K562 (cell line): Measurements from ENCODE around the gene KPTN. TPM values are rescaled to one million over a fixed set of nuclear protein-coding genes. Genes with fewer than 3 reads are reported as not detected.

Source experiments
- ATAC-seq: fragments of 200-7000 bp; cut with Tn5 transposase; 3 replicates; pipeline ENCODE4 v1.9.1; 2020; ENCODE audit warnings: moderate library complexity
- BruUV-seq: library from RNA; stranded (reverse); fragments of 400-500 nt; replicated peaks from 2 replicates; lab custom pipeline; 2021; lab: Mats Ljungman, UMichigan
- CTCF ChIA-PET: fragments of 300-600 bp; formaldehyde crosslinking; extraction: SDS; loops from one replicate; lab custom pipeline; 2021; ENCODE audit warnings: low intra/inter-chr PET ratio; lab: Yijun Ruan, JAX
- POLR2A ChIA-PET: fragments of 300-600, 350-650 bp; sonication (Branson Sonifier 250); formaldehyde crosslinking; extraction: SDS; loops from one replicate; lab custom pipeline; 2021; ENCODE audit warnings: antibody characterized with exemption, inconsistent platforms; lab: Yijun Ruan, JAX
- DNase-seq, 4 experiments: peaks; one replicate each; pipeline versions ENCODE4 v3.0.0 to v3.0.0-alpha.2; 2011 to 2018; ENCODE audit warnings: low spot score in 3 of 4, mixed read lengths in 3 of 4; ENCODE audit errors: extremely low read depth in 1 of 4
- FAIRE-seq: peaks from 2 replicates; lab custom pipeline; 2011; peaks lifted over from hg19 to GRCh38; lab: Jason Lieb, UNC
- H2AFZ ChIP-seq: 2 replicates; pipeline ENCODE4 v1.6.0; 2011; ENCODE audit warnings: low read depth, low read length, control low read depth, inconsistent platforms
- H3K27ac ChIP-seq: fragments of 200-600 bp; 3 replicates; pipeline ENCODE4 v1.8.0; 2011; ENCODE audit warnings: low read depth, mild to moderate bottlenecking, control low read depth, inconsistent platforms, low read length, moderate library complexity, mixed read lengths; ENCODE audit errors: extremely low read depth
- H3K27me3 ChIP-seq, 2 experiments: fragments of 300-600 bp in 1 of 2; 2 replicates in 1 of 2; 3 replicates in 1 of 2; pipeline versions ENCODE4 v1.6.0 to v1.8.0; 2011; ENCODE audit warnings: inconsistent platforms in 2 of 2, low read length in 2 of 2, mild to moderate bottlenecking in 1 of 2, mixed read lengths in 1 of 2, moderate library complexity in 1 of 2; ENCODE audit not compliant: control insufficient read depth in 2 of 2, insufficient read depth in 2 of 2
- H3K36me3 ChIP-seq: fragments of 300-600 bp; 3 replicates; pipeline ENCODE4 v1.8.0; 2011; ENCODE audit warnings: mild to moderate bottlenecking, low read length, inconsistent platforms; ENCODE audit not compliant: control insufficient read depth, insufficient read depth
- H3K4me1 ChIP-seq, 2 experiments: fragments of 200-600 bp in 1 of 2; replicated peaks in 1 of 2; 2 replicates in 1 of 2; 3 replicates in 1 of 2; pipeline versions ENCODE4 v1.5.1 to v1.8.0; 2011; ENCODE audit warnings: inconsistent platforms in 2 of 2, low read length in 2 of 2, mild to moderate bottlenecking in 1 of 2, mixed read lengths in 1 of 2, moderate library complexity in 1 of 2; ENCODE audit not compliant: control insufficient read depth in 2 of 2, insufficient read depth in 2 of 2
- H3K4me2 ChIP-seq: 2 replicates; pipeline ENCODE4 v1.6.1; 2011; ENCODE audit warnings: low read length, control low read depth, inconsistent platforms, mixed read lengths; ENCODE audit not compliant: insufficient read depth
- H3K4me3 ChIP-seq: fragments of 200-600 bp; sonication (generic), shearing (Covaris generic); 2 replicates; pipeline ENCODE4 v1.5.1; 2016; ENCODE audit warnings: control low read depth, inconsistent platforms
- H3K79me2 ChIP-seq: fragments of 200-600 bp; 3 replicates; pipeline ENCODE4 v1.8.0; 2011; ENCODE audit warnings: low read length, inconsistent platforms; ENCODE audit not compliant: control insufficient read depth, insufficient read depth
- H3K9ac ChIP-seq, 2 experiments: 2 replicates each; pipeline versions ENCODE4 v1.6.0 to v1.6.1; 2011; ENCODE audit warnings: low read depth in 2 of 2, low read length in 2 of 2, control low read depth in 1 of 2, inconsistent platforms in 1 of 2, mild to moderate bottlenecking in 1 of 2, mixed read lengths in 1 of 2; ENCODE audit not compliant: insufficient read depth in 1 of 2
- H3K9me1 ChIP-seq: one replicate; pipeline ENCODE4 v1.6.0; 2011; ENCODE audit warnings: inconsistent platforms, mild to moderate bottlenecking, low read length, moderate library complexity; ENCODE audit not compliant: control insufficient read depth, insufficient read depth
- H3K9me3 ChIP-seq: replicated peaks from 2 replicates; pipeline ENCODE4 v1.5.1; 2011; ENCODE audit warnings: low read depth, low read length, inconsistent platforms; ENCODE audit not compliant: control insufficient read depth, insufficient read depth
- H4K20me1 ChIP-seq: replicated peaks from 2 replicates; pipeline ENCODE4 v1.6.1; 2011; ENCODE audit warnings: low read length, inconsistent platforms, mixed read lengths; ENCODE audit not compliant: control insufficient read depth, insufficient read depth
- CCNT2 ChIP-seq: IDR thresholded peaks from 2 replicates; pipeline ENCODE4 v1.6.1; 2011; ENCODE audit warnings: borderline replicate concordance, low read depth, mild to moderate bottlenecking, moderate library complexity, mixed read lengths, low read length; ENCODE audit not compliant: insufficient read length; ENCODE audit errors: extremely low read depth
- ETV1 ChIP-seq: fragments of 450-650 bp; conservative IDR thresholded peaks from 2 replicates; pipeline ENCODE4 v1.6.1; 2016; ENCODE audit warnings: missing genetic modification characterization, control low read depth, low read depth, missing compliant biosample characterization
- HDAC2 ChIP-seq: fragments of 450-650 bp; IDR thresholded peaks from 2 replicates; pipeline ENCODE4 v1.6.1; 2016; ENCODE audit warnings: mild to moderate bottlenecking
- NCOA4 ChIP-seq: fragments of 450-650 bp; IDR thresholded peaks from 2 replicates; pipeline ENCODE4 v1.6.1; 2018; ENCODE audit warnings: mild to moderate bottlenecking; ENCODE audit not compliant: partially characterized antibody
- NFRKB ChIP-seq: fragments of 450-650 bp; IDR thresholded peaks from 2 replicates; pipeline ENCODE4 v1.6.1; 2016; ENCODE audit warnings: low read depth
- SMC3 ChIP-seq: conservative IDR thresholded peaks from 2 replicates; pipeline ENCODE4 v1.6.1; 2011; ENCODE audit warnings: low read depth, low read length, improper control_type of control experiment; ENCODE audit not compliant: insufficient read depth
- SRSF7 ChIP-seq: fragments of 200-400 bp; formaldehyde crosslinking; optimal IDR thresholded peaks from 2 replicates; pipeline ENCODE3; 2017; ENCODE audit warnings: mild to moderate bottlenecking, low read depth, low read length
- TARDBP ChIP-seq: fragments of 450-650 bp; IDR thresholded peaks from 2 replicates; pipeline ENCODE4 v1.6.1; 2016
- ZBTB26 ChIP-seq: fragments of 450-650 bp; formaldehyde crosslinking; IDR thresholded peaks from 2 replicates; pipeline ENCODE4 v1.4.0; 2022; ENCODE audit warnings: missing genetic modification characterization
- ZNF239 ChIP-seq: fragments of 250-450 bp; sonication (Bioruptor Pico); IDR thresholded peaks from 2 replicates; pipeline ENCODE4 v1.4.0; 2020; ENCODE audit warnings: mild to moderate bottlenecking
- ZNF431 ChIP-seq: sonication (generic); formaldehyde crosslinking; IDR thresholded peaks from 2 replicates; pipeline ENCODE4 v1.8.0; 2022; ENCODE audit warnings: mild to moderate bottlenecking, missing genetic modification reagents
- whole genome bisulfite sequencing: fragments of 100-300 bp; shearing (Covaris generic); methylation state at CpG from one replicate; pipeline ENCODE4 v1.1.6; 2016; ENCODE audit warnings: low coverage, mixed read lengths; ENCODE audit not compliant: insufficient coverage; ENCODE audit errors: missing lambda C conversion rate; 5-methylcytosine and 5-hydroxymethylcytosine counted together
- in situ Hi-C: fragments of 300-500 bp; cut with MboI; formaldehyde crosslinking; loops from 4 replicates; pipeline ENCODE4 v1.15.0; 2018; ENCODE audit warnings: inconsistent platforms, mixed read lengths
- intact Hi-C: fragments of 100-400 bp; cut with micrococcal nuclease; formaldehyde crosslinking; loops from 2 replicates; pipeline ENCODE4 v1.14.2; 2022
- polyA plus RNA-seq, 8 experiments: library from polyadenylated mRNA; depleted of rRNA in 4 of 8; stranded (reverse) in 5 of 8; unstranded in 3 of 8; fragments of >200 nt; fragmentation: Nextera tagmentation in 2 of 8; fragmentation: Illumina TruSeq in 1 of 8; extraction: Ambion mirVana in 2 of 8; extraction: Trizol in 1 of 8; gene quantifications; 2 replicates each; pipeline versions ENCODE4 v1.2.1 to v1.2.3, GENCODE V29; 2011 to 2014; ENCODE audit warnings: inconsistent platforms in 1 of 8, missing spikeins in 1 of 8
- total RNA-seq, 7 experiments: library from RNA; depleted of rRNA in 6 of 7; stranded (reverse); fragments of >200 nt in 6 of 7; fragmentation: Illumina TruSeq in 2 of 7; extraction: Trizol in 2 of 7; gene quantifications; 2 replicates each; pipeline versions ENCODE4 v1.2.1 to v1.2.3, GENCODE V29; 2011 to 2021; ENCODE audit warnings: low replicate concordance in 1 of 7
- TF ChIP-seq, protein P1 (sequence below): fragments of 200-800 bp; sonication (Bioruptor generic); IDR thresholded peaks from 2 replicates; pipeline ENCODE4 v1.6.1; 2016; ENCODE audit warnings: missing genetic modification characterization, missing compliant biosample characterization

KPTN gene
- total and polyA plus RNA-seq, 9 of the 15 experiments (the other 6 are each of a cell fraction or from before 2014, with no cell fraction given) = 0.56 to 18.2 (median 8.5) TPM

DNA sequence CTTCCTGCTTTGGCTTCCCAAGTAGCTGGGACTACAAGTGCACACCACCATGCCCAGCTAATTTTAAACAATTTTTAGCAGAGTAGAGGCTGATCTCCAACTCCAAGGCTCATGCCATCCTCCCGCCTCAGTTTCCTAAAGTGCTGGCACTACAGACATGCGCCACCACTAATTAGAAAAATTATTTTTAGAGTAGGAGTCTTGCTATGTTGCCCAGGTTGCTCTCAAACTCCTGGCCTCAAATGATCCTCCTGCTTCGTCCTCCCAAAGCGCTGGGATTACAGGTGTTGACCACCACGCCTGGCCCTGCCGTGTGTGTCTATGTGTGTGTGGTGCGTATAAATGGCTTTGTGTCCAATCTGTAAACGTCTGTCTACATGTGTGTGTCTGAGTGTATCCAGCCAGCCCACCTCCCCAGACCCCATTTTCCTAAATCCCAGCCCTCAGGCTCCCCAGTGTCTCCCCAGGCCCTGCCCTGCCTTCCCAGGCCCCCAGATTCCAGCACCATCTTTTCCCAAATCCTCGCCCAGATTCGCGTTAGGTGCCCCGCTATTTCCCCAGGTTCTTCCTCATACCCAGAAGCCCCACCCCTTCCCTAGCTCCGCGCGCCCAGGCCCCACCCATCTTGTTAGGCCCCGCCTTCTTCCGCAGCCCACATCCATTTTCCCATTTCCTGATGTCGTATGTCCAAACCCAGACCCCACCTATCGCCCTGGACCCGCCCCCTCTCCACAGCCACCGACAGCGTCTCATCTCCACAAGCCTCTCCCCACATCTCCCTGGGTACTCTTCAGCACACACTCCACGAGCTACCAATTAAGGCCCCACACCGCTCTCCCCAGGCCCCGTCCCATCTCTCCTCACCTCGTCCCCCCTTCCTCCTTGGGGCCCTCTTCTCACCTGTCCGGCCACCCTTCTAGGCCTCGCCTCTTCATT is 37.2 kb downstream of the KPTN start:
- Histone ChIP-seq H3K4me2 (peak overlapping the region; percentile 97), H3K79me2 (no peaks in the 10 kb centered on the region), H3K36me3 (no peaks in the 10 kb centered on the region), H3K9ac (peak overlapping the region; percentile 64 to 70), H3K4me1 (peaks cover 13 to 39% of the 10 kb centered on the region in 2 experiments; a peak in 4 of 5 replicates), H2AFZ (peak overlapping the region; percentile 100), H4K20me1 (peaks cover 7% of the 10 kb centered on the region; the same call in 1 of the 2 replicates), H3K27ac (peak overlapping the region; percentile 84), H3K27me3 (peaks cover 19 to 46% of the 10 kb centered on the region in 2 experiments; a peak in 4 of 5 replicates), H3K4me3 (peak overlapping the region; percentile 60), H3K9me3 (no peaks in the 10 kb centered on the region), H3K9me1 (peaks cover 5% of the 10 kb centered on the region)
- ChIA-PET CTCF (no interaction called here), POLR2A (interaction anchor here (0.6 to 1.5 kb wide), 13 partner anchors 9 to 274 kb away, joined by 3 to 7 read pairs (median 3); partner anchors contain the start of gene SLC8A2)
- in situ Hi-C loops (no loop called here), intact Hi-C loops (loop anchor here (10.0 kb wide), 1 partner anchor 158 kb away; the partner anchor contains the start of gene BICRA)
- peak; percentile 84 to 93 (median 88) for DNase-seq
- peak; percentile 92 for ATAC-seq
- FAIRE-seq = peak; percentile 52
- under 1% methylated on average over 25 of the region's 28 CpGs for WGBS
- no TSS peak for BruUV-seq
- no peak for TF ChIP-seq ZNF431 (CRISPR knock-in tag)
- TF ChIP-seq TARDBP = peak; percentile 73
- TF ChIP-seq ZBTB26 (CRISPR knock-in tag) = 0 out of 2 replicates have a peak, but pooled peaks have one; percentile 72
- TF ChIP-seq SMC3 = no peak
- TF ChIP-seq SRSF7 = no peak
- TF ChIP-seq ZNF239 (CRISPR knock-in tag) = no peak
- 0 out of 2 replicates have a peak, but pooled peaks have one; percentile 29 for TF ChIP-seq NFRKB
- TF ChIP-seq CCNT2 = no peak
- TF ChIP-seq ETV1 (tag) = no peak
- TF ChIP-seq, protein P1, sequence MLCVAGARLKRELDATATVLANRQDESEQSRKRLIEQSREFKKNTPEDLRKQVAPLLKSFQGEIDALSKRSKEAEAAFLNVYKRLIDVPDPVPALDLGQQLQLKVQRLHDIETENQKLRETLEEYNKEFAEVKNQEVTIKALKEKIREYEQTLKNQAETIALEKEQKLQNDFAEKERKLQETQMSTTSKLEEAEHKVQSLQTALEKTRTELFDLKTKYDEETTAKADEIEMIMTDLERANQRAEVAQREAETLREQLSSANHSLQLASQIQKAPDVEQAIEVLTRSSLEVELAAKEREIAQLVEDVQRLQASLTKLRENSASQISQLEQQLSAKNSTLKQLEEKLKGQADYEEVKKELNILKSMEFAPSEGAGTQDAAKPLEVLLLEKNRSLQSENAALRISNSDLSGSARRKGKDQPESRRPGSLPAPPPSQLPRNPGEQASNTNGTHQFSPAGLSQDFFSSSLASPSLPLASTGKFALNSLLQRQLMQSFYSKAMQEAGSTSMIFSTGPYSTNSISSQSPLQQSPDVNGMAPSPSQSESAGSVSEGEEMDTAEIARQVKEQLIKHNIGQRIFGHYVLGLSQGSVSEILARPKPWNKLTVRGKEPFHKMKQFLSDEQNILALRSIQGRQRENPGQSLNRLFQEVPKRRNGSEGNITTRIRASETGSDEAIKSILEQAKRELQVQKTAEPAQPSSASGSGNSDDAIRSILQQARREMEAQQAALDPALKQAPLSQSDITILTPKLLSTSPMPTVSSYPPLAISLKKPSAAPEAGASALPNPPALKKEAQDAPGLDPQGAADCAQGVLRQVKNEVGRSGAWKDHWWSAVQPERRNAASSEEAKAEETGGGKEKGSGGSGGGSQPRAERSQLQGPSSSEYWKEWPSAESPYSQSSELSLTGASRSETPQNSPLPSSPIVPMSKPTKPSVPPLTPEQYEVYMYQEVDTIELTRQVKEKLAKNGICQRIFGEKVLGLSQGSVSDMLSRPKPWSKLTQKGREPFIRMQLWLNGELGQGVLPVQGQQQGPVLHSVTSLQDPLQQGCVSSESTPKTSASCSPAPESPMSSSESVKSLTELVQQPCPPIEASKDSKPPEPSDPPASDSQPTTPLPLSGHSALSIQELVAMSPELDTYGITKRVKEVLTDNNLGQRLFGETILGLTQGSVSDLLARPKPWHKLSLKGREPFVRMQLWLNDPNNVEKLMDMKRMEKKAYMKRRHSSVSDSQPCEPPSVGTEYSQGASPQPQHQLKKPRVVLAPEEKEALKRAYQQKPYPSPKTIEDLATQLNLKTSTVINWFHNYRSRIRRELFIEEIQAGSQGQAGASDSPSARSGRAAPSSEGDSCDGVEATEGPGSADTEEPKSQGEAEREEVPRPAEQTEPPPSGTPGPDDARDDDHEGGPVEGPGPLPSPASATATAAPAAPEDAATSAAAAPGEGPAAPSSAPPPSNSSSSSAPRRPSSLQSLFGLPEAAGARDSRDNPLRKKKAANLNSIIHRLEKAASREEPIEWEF (CRISPR knock-in tag) = no peak
- TF ChIP-seq NCOA4 = no peak
- peak; percentile 78; the same call in 1 of the 2 replicates for TF ChIP-seq HDAC2
